Kidney glomerular epithelial cell (primary cell): ENCODE results near the gene PRAMEF15.
"Not testable (repeated sequence)": the region's sequence is repeated elsewhere in the genome, so short reads cannot be mapped to it uniquely, and the experiment has no call there.

Experiments
- DNase-seq: peaks from one replicate; lab custom pipeline; 2025; lab: John Stamatoyannopoulos, UW

PRAMEF15 gene

DNA sequence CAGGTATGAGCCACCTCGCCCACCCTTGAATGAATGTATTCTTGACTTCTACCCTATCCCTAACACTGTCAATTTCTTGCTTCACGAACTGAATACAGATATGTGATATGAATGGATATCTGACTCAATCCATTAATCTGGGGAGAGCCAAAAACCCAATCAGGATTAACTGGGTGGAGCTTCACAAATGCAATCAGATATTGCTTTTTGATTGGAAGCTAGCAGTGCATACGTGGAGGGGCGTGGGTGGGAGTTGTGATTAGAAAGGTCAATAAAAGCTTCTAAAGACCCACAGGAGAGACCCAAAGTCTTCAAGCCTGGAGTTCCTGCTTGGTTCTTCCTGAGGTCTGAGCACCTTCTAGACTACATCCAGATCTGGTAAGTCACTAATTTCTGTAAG is at the start of gene PRAMEF15:
PRAMEF15 (plus strand) TSS at position 301 of the 400 bp plus-strand sequence. CDS start 2,827 bp downstream, outside the sequence.
- DNase-seq = not testable (repeated sequence)

DNA sequence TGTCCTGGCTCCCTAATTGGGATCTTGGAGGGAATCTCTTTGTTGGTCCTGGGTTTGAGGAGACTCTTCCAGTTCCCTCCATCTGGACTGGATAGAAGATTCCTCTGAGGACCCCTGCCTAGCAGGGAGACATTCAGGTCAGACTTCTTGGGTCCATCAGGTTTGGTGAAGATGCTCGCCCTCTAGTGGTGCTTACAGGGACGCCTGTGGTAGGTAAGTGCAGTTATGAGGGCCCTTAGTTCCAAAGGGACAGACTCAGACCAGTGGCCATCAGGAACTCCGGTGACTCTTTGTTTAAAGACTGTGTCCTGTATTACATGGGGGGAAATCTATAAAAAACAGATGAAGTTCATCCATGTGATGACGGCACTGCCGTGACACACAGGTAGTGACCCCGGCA is 38.4 kb upstream of the PRAMEF15 start:
- DNase-seq = not testable (repeated sequence)

DNA sequence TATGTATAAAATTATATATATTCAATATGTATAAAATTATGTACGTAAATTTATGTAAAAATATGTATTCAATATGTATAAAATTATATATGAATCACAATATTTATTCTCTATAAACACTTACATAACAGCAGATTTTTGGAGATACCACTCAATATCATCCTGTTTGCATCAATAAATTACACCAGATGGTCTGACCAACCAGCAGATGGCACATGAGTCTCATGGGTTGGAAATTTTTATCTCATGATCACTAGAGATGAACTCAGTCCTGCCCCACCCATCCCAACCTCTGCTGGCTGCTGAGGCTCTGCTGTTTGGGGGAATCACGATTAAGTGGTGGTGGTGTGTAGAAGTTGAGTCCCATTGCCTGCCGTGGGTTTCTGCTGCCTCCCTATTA is 35.8 kb upstream of the PRAMEF15 start:
- not testable (repeated sequence) for DNase-seq

DNA sequence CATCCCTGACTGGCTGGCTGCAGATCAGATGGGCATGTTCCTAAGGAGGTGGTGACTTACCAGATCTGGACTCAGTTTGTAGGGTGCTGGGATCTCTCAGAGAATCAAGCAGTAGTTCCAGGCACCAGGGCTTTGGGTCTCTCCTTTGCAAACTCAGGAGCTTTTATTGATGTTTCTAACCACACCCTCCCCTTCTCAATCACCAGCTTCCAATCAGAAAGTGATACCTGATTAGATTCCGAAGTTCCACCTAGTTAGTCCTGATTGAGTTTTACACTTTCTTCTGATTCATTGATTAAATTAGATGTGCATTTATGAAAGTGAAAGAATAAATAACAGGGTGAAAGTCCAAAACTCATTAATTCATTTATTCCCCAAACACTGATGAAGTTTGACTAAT is 30.3 kb upstream of the PRAMEF15 start, which contains the start of gene PRAMEF8:
PRAMEF8 (minus strand) TSS at position 101 of the 400 bp plus-strand sequence. CDS start 1,046 bp downstream, outside the sequence.
- DNase-seq = not testable (repeated sequence)

DNA sequence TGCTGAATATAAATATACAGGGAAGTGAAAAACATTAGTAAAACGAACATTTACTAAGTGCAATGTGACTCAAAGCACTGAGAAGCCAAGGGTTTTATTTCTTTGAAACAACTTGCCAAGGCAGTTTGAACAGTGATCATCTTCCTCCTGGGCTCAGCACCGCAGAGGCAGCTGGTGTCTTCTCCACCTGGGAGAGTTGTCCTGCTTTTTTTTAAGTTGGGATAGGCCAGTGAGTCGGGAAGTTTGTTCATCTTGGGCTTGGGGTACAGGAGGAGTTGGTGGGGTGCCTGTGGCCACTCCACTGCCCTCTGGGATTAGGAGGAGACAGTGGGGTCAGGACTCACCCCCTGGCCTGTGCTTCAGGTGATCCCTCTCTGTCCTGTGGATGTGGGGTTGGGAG is 26.4 kb upstream of the PRAMEF15 start:
- not testable (repeated sequence) for DNase-seq

GRCh38 chr1:13297216-13297931 is 18.0 kb upstream of the PRAMEF15 start:
- not testable (repeated sequence) for DNase-seq

GRCh38 chr1:13298699-13299098 is 16.7 kb upstream of the PRAMEF15 start:
- not testable (repeated sequence) for DNase-seq

GRCh38 chr1:13302197-13302596 is 13.2 kb upstream of the PRAMEF15 start:
- DNase-seq = not testable (repeated sequence)

DNA sequence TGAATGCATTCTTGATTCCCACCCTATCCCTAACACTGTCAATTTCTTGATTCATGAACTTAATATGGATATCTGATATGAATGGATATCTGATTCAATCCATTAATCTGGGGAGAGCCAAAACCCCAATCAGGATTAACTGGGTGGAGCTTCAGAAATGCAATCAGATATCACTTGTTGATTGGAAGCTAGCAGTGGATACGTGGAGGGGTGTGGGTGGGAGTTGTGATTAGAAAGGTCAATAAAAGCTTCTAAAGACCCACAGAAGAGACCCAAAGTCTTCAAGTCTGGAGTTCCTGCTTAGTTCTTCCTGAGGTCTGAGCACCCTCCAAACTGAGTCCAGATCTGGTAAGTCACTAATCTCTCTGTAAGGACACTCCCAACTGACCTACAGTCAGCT is 12.1 kb upstream of the PRAMEF15 start, which contains the start of gene PRAMEF33:
PRAMEF33 (plus strand) TSS at position 301 of the 400 bp plus-strand sequence. CDS start 2,416 bp downstream, outside the sequence.
- DNase-seq = not testable (repeated sequence)

DNA sequence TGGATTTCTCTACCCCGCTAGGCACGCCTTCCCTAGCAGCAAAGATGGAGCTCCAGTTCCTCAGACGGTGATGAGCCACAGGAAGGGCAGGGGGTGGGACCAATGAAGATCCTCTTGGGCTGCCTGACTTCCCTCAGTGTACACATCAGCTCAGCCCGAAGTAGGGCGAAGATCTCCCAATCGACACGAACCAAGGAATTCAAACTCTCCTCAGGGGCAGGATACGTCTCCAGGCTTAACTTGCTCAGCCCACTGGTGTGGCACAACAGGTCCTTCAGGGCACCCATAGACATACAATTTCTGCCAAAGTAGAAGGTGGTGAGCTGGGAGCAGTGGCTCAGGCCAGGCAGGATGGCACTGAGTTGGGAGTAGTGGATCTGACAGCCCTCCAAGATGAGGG is 27.1 kb downstream of the PRAMEF15 start:
- DNase-seq = not testable (repeated sequence)

DNA sequence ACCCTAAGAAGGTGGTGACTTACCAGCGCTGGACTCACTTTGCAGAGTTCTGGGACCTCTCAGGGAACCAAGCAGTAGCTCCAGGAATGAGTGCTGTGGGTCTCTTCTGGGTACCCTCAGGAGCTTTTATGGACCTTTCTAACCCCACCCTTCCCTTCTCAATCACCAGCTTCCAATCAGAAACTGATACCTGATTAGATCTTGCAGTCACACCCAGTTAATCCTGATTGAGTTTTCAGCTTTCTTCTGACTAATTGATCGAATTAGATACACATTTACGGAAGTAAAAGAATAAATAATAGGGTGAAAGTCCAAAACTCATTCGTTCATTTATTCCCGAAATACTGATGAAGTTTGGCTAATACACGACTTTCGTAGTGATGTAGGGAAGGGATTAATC is 31.7 kb downstream of the PRAMEF15 start, which contains the start of gene PRAMEF14:
PRAMEF14 (minus strand) TSS at position 101 of the 400 bp plus-strand sequence. CDS start 1,820 bp downstream, outside the sequence.
- DNase-seq = not testable (repeated sequence)

DNA sequence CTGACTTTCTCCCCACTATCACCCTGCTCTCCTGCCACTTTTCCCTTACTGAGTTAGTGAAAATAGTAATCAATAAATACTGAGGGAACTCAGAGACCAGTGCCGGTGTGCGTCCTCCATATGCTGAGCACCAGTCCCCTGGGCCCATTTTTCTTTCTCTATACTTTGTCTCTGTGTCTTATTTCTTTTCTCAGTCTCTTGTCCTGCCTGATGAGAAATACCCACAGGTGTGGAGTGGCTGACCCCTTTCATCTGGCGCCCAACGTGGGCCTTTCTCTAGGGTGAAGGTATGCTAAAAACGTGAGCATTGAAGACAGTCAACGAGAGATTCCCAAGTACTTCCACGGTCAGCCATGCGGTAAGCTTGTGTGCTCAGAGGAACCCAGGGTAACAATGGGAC is 38.1 kb downstream of the PRAMEF15 start:
- not testable (repeated sequence) for DNase-seq

DNA sequence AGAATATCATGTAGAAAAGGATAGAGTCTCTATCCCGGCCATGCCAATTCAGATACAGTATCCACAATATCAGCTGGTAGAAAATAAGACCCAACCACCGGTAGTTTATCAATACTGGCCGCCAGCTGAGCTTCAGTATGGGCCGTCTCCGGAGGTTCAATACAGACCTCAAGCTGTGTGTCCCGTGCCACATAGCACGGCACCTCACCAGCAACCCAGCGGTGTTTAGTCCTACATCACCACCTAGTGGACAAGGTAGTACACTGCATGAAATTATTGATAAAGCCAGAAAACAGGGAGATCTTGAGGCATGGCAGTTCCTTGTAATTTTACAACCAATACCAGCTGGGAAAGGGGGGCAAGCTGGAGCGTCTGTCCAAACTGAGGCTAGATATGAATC is 39.1 kb downstream of the PRAMEF15 start:
- not testable (repeated sequence) for DNase-seq

- DNase-seq = peak; percentile 27
Observed at GRCh38 chr1:13356774-13357173, 41.4 kb downstream of the PRAMEF15 start.

GRCh38 chr1:13362364-13362763 is 47.0 kb downstream of the PRAMEF15 start:
- not testable (repeated sequence) for DNase-seq

- DNase-seq = not testable (repeated sequence)
Observed at GRCh38 chr1:13364928-13365327, 49.5 kb downstream of the PRAMEF15 start.

DNA sequence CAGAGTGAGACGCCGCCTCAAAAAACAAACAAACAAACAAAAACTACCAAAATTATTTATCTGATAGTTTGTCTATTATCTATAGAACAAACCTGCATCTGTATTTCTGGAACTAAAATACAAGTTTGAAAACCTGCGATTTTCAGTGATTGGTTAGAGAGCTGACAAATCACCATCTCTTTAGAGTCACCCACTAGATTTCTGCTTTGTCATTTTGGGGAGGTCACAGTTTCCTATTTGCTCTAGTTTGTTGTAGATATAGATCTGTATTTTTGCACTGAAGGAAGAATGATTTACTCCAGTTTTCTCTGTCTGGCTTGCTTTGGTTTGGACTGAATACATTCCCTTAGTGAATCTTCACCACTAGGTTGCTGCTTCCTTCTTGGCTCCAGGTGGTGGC is 51.2 kb downstream of the PRAMEF15 start:
- not testable (repeated sequence) for DNase-seq

GRCh38 chr1:13368544-13368943 is 53.2 kb downstream of the PRAMEF15 start:
- DNase-seq = not testable (repeated sequence)
